GM10847 (cell line): ENCODE results near the gene OR13G1.

Source experiments
- POLR2A ChIP-seq: IDR thresholded peaks from 2 replicates; pipeline ENCODE4 v1.6.1; 2011; ENCODE audit not compliant: insufficient read length; ENCODE audit errors: extremely low read depth

OR13G1 gene

DNA sequence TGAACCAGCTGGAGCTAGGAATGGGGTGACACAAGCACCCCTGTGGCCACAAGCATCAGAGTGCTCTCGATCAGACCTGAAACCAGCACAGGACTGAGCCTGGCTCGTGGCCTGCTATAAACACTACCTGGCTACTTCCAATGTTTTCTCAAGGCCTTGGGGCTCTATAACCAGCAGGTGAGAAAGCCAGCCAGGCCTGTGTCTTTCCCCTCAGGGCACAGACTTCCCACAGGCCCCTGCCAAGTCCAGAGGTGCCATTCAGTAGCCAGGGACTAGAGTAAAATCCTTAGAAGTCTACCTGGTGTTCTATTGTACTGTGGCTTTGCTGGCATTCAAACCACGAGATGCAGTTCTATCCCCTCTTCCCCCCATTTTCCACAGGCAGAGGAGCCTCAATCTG, 51.6 kb downstream of the OR13G1 start:
- TF ChIP-seq POLR2A, result no peak
